HTERT RPE-1 (cell line): ENCODE results near the gene IGFL3.
"Not testable (repeated sequence)": the region's sequence is repeated elsewhere in the genome, so short reads cannot be mapped to it uniquely, and the experiment has no call there.

Source experiments
- in situ Hi-C: fragments of 300-500 bp; cut with MboI; formaldehyde crosslinking; loops from 4 replicates; pipeline ENCODE4 v1.14.3; 2020; ENCODE audit warnings: low sequenced_read_pairs

Gene IGFL3

DNA sequence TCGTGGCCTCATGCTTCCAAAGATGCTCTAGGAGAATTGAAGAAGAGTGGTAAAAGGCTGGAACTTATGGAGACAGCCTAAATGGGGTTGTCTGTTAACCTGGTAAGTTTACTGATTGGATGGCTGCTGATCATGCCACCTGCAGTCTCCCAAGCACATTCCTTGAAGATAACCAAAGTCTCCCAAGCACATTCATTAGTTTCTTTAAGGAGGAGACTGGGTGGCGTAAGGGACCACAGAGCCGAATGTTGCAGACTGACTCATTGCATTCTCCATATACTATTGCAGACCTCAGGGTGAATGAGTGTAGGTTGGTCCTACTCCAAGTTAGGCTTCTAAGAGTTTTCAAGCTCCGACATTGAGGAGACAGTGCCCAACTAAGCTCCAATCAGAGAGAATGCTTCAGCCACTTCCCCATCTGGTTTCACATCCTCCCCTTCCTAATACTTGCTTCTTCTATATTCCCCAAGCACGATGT is at the start of gene IGFL3:
Gene IGFL3 (minus strand): TSS at position 51 of the 478 bp plus-strand sequence. CDS start 39 bp downstream, at position 12.
- in situ Hi-C loops = no loop called here

DNA sequence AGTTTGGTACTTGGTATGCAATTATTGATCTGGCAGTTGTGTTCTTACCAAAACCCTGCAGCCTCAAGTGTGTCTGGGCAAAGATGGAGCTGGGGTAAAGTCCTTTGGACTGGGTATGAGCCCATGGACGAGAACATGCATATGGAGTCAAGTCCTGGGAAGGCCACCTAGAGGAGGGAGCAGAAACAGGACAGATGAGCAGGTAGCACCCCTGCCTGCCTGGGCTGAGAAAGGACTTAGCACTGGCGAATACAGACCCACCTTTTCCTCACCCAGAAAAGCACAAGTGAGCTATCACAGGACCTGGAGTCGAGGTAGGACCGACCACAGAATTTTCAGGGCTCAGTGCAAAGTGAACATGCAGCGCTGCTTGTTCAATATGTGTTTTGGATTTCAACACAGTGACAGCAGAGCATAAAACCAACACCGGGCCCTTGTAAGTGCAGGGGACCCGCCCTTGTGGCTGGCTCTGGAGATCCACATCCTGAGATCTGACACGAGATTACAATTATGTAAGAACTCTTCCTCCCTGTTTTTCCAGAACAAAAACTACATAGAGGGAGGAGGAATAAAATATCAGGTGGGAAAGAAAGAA is 49.5 kb upstream of the IGFL3 start:
- in situ Hi-C loops = no loop called here

DNA sequence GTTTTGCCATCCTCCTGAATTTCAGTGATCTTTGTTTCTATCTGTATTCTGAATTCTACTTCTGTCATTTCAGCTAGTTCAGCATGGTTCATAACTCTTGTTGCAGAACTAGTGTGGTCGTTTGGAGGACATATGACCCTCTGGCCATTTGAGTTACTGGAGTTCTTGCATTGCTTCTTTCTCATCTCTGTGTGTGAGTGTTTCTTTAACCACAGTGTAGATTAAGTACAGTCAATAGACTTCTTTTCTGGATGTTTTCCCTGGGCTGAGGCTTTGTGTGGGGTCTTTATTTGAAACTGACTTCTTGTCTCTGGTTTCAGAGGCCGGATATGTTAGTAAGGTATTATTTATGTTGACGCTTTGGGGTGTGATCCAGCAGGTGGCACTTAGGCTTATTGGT is 38.2 kb upstream of the IGFL3 start:
- in situ Hi-C loops = no loop called here

DNA sequence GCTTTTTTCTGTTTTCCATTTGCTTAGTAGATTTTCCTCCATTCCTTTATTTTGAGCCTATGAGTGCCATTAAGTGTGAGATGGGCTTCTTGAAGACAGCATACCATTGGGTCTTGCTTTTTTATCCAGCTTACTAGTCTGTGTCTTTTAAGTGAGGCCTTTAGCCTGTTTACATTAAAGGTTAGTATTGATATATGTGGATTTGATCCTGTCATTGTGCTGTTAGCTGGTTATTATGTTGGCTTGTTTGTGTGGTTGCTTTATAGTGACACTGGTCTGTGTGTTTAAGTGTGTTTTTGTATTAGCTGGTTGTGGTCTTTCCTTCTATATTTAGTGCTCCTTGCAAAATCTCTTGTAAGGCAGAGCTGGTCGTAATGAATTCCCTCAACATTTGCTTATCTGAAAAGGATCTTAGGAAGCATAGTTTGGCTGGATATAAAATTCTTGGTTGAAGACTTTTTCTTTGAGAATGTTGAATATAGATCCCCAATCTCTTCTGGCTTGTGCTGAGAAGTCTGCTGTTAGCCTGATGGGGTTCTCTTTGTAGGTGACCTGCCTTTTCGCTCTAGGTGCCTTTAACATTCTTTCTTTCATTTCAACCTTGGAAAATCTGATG is 37.3 kb upstream of the IGFL3 start:
- in situ Hi-C loops = not testable (repeated sequence)

DNA sequence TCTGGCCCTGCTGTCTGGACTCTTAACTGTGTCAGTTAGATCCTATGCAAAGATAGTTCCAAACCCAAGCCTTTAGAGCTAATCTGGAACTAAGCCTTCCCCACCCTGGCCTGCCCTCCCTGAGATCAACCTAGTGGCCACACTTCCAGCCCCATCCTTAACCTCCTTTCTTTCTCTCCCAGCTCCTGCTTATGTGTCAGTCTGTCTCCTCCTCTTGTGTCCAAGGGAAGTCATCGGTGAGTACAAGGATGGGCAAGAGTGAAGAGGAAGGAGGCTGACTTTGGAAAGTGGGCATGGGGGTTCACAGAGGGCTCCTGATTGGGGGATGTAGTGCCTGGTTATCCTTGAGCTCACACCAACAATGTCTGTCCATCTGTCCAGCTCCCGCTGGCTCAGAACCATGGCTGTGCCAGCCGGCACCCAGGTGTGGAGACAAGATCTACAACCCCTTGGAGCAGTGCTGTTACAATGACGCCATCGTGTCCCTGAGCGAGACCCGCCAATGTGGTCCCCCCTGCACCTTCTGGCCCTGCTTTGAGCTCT is 35.8 kb upstream of the IGFL3 start:
- in situ Hi-C loops = no loop called here

DNA sequence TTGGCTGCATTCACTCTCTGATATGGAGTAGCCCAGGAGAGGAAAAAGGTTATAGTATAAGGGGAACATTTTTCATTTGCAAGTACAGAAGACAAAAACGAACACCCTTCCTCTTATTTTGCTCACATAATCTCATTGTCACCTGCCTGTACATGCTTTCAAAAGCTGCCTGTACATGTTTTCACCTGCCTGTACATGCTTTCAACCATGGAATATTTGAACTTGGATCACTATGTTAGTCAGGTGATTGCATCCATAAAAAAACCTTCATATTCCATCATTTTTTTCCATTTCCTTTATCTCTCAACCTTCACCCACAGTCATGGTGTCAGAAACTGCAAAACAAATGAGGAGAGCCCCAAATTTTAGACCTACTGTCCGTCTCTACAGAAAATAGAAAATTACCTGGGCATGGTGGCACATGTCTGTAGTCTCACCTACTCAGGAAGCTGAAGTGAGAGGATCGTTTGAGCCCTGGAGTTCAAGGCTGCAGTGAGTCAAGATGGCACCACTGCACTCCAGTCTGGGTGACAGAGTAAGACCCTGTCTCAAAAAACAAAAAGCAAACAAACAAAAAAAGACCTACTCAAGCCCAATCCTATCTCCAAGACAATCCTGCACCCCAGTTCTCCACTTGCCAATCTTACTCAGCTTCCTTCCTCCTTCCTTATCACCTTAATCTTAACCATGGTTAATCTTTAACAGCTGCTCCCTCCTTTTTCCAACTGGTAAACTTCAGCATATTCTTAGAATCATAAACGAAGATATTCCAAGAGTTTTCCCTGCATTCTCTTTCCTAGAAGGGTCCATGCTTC is 35.1 kb upstream of the IGFL3 start:
- in situ Hi-C loops = no loop called here

DNA sequence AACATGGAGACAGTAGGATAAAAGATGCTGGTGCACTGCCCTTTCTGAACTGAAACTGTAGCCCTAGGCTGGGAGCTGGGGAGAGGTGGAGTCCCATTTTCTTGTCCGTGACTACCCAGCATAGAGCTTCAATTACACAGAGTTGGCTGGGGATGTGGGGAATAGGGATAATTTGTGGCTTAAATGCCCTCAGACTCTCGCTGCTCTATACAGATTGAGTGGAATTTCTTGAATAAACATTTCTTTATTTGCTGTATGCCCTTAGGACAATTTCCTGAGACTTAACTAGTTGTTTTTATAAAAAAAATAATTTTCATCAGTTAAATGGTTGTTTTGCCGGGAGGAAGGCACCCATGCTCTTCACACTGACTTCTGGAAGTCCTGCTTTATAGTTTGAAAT is 30.7 kb upstream of the IGFL3 start:
- in situ Hi-C loops = no loop called here

DNA sequence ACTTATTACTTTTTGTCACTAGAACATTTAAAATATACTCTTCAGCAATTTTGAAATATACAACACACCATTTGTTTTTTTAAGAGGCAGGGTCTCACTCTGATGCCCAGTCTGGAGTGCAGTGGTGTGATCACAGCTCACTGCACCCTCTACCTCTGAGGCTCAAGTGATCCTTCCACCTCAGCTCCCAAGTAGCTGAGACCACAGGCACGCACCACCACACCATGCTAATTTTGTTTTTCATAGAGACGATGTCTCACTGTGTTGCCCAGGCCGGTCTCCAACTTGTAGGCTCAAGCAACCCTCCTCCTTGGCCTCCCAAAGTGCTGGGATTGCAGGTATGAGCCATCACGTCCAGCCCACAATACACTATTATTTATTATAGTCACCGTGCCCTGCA is 26.1 kb upstream of the IGFL3 start:
- in situ Hi-C loops = no loop called here

DNA sequence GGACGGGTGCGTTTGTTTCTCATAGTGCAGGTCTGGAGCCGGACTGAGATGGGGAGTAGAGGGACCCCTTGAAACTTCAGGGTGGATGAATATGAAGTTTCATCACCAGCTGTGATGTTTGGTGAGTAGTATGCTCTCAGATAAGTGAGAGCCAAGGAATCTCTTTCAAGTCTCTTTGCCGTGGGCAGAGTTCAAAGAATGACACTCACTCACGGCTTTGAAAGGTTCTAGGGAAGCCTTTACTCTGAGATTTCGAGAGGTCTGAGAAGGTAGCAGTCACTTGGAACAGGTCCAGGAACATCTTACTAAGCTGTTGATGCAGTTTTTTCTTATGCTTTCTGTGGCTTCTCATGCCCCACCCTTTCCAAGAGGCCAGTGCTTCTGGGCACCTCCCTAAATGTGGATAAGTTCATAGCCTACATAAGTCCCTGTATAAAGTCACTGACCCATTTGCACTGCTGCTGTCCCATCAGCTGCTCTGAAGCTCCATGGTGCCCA is 23.4 kb upstream of the IGFL3 start, which contains the start of gene IGFL2:
Gene IGFL2 (plus strand): TSS at position 448 of the 498 bp plus-strand sequence. CDS start 41 bp downstream, at position 489.
- in situ Hi-C loops = no loop called here

DNA sequence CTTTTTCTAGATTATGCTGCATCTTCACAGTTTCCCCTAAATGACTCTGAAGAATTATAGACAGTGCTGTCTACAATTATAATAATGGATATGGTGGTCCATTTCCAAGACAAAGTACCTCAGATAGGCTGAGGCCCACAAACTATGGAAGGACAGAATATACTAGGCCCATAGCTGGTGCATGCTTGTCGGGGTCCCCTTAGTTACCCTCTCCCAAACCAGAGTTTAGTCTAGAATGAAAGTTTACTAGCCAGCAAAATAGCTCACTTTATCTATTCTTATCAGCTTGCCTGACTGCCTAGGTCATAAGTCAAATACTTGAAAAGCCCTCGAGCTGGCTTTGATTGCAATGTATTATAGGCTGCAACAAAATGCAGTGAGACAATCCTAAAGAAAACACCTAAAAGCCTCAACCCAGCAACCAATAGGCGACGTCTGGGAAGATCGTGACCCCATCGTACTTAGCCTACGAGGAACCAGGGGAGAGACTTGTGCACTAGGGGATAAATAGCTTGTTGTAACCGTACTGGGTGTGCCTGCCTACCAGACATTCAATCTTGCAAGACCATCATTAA is 22.8 kb upstream of the IGFL3 start:
- in situ Hi-C loops = no loop called here

DNA sequence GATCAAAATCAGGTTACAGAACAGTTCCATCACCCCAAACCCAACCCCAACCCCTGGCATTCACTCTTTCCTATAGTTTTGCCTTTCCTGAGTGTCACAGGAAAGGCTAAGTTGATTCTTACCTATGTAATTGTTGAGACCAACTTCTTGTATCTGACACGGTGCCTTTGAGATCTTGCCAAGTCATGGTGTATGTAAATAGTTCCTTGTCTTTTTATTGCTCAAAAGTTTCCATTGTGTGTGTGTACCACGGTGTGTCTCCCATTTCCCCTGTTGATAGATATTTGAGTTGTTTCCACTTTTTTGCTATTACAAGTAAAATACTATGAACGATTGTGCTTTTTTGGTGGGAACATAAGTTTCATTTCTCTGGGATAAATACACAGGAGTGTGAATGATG is 20.3 kb upstream of the IGFL3 start:
- in situ Hi-C loops = no loop called here

DNA sequence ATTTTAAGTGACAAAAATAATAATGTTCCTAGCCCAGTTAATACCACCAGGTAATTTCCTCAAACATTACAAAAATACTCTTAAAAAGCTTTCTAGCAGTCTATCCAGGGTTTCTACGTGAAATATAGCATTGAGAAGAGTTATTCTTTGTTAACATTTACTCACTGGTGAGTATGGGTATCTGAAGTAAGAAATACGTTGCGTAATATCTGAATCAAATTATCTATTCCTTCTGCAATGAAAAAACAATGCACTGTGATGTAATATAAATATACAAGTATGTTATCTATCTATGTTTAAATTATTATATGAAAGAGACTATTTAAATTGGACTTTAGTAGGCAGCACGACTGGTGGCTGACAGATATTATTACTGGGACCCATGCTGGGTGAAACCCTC is 17.8 kb upstream of the IGFL3 start:
- in situ Hi-C loops = no loop called here

DNA sequence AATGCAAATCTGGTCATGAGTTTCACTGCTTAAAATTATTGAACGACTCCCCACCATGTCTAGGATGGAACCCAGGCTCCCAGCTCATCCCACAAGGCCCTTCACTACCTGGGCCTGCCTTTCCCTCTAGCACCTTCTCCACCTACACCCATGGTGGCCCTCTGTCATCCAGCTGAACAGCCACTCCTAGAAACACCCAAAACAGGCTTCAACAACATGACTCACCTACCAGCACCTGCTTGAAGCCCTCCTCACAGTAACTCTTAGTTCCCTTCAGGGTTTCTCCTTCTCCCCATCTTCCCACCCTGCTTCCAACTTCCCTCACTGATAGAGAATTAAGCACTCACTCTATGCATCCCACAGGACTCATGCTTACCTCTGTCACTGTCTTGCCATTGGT is 16.9 kb upstream of the IGFL3 start:
- in situ Hi-C loops = no loop called here

DNA sequence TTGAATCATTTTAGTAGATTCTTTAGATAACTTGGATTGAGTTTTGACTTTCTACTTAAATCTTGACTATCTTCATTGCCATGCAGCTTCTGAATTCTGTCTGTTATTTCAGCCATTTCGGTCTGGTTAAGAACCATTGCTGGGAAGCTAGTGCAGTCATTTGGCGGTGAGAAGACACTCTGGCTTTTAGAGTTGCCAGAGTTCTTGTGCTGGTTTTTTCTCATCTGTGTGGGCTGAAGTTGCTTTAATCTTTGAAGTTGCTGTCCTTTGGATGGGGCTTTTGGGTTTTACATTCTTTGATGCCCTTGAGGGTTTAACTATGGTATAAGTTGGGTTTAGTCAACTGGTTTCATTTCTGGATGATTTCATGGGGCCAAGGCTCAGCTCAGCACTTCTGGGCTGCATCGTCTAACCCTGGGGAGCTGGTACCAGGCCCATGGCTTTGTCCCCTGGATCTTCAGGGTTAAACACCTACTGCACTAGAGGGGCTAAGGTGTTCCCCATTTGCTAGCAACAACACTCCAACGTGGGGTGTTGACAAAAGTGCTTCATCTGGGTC is 13.5 kb upstream of the IGFL3 start:
- in situ Hi-C loops = no loop called here

DNA sequence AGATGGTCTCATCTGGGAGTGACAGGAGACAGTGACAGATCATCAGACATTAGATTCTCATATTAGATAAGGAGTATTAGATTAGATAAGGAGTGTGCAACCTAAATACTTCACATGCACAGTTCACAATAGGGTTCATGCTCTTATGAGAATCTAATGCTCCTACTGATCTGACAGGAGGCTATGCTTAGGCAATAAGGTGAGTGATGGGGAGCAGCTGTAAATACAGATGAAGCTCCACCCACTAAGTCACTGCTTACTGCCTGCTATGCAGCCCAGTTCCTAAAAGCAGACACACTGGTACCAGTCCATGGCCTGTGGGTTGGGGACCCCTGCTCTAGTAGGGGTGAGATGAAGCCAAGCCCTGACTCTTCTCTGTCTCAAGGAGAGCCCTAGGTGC is 10.0 kb upstream of the IGFL3 start:
- in situ Hi-C loops = no loop called here

DNA sequence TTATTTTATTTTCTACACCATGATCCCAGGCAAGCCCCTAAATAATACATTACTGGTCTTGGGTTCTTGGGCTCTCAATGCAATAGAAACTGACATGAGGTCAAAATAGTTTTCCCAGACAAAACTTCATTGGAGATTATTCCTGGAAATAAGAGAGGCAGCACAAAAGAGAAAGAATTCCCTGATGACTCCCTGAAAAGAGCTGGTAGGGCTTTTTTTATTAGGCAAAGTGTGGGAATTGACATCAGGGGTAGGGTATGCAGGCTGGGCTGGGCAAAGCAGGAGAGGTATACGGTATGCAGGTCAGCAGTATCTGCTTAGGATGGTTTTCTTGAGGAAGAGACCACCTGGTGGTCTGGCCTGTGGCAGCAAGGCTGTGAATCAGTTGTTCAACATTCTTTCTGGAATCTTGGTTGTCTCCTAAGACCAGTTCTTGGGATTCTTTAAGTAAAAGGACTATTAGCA is 9.3 kb upstream of the IGFL3 start:
- in situ Hi-C loops = no loop called here

DNA sequence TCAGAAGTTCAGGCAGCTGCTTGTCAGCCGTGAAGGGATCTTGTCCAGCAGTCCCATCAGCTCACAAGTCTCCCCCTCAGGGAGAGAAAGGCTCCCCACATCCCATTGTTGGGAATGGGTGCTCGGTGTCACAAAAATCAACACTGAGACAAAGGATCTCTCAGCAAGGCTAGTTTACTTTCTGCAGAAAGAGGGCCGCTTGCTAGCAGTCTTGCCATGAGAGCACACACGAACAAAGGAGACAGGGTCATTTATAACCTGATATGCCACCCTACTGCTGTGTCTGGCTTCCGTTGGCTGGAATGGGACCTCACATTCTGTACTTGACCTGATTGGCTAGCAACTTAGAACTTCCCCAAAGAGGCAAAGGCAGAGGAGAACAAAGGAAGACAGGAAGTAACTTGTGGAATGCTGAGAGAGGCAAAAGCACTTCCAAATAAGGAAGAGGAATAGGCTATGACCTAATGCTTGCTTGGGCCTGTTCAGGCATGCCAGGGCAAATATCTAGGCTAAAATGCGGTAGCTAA is 8.7 kb upstream of the IGFL3 start:
- in situ Hi-C loops = no loop called here

DNA sequence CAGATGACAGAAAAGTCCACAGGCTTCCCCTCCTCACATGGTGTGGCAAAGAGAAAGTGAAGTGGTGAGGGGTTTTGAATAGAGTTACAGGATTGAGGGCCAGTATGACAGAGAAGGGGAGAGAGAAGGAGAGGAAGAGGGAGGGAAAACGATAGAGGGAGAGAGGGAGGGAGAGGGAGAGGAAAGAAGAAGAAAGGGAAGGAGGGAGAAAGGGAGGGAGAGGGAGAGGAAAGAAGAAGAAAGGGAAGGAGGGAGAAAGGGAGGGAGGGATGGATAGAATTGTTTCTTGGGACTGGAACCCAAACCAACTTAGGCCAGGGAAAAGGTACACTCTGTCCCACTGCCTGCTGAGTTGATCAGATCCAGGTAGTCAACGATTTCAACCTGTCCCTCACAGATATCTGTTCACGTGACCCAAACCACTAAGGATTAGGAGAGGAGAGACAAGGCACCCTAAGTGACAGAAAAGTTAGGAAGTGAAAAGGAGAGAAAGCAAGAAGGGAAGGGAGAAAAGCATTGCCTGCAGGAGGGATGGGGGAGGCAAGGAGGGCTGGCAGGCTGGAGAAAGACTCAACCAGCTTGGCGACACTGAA is 8.1 kb upstream of the IGFL3 start:
- in situ Hi-C loops = no loop called here

DNA sequence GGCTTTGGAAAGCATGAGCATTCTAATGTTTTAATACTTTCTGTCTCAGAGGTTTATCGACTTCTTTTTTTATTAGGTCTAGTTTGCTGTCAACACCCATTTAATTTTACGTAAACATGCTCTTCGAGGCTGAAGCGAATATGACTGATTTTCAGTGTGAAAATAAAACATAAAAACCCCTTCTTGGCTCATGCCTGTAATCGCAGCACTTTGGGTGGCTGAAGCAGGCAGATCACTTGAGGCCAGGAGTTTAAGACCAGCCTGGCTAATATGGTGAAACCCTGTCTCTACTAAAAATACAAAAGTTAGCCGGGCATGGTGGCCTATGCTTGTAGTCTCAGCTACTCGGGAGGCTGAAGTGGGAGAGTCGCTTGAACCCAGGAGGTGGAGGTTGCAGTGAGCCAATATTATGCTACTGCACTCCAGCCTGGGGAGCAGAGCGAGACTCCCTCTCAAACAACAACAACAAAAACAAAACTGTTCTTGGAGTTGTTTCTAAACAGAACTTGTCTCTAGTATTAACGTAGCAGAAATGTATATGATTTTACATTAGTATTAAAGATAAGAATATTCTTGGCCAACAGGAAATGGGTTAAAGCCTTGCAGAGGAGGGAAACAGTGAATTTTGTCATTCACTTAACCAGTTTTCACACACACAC is 7.1 kb upstream of the IGFL3 start:
- in situ Hi-C loops = no loop called here
